ENCODE results near the gene TOP3B.

TOP3B gene

GRCh38 chr22:22013559-22014284, 31.1 kb upstream of the TOP3B start:
- no peak for DNase-seq

DNA sequence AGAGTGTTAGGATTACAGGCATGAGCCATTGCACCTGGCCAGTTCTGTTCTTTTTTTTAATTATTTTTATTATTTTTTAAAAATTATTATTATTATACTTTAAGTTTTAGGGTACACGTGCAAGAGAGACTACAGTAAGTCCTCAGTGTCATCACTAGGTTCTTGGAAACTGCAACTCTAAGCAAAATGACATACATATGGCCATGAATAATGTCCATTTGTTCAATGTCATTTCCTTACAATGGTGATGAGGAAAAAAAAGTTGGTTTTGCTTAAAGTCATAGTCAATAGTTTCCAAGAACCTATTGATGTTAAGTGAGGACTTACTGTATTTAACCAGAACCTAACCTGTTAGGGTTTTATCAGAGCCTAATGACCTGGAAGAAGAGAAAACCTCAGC, 29.4 kb upstream of the TOP3B start:
- no peak for DNase-seq

GRCh38 chr22:22010358-22010757, 27.8 kb upstream of the TOP3B start:
- no peak for DNase-seq

DNA sequence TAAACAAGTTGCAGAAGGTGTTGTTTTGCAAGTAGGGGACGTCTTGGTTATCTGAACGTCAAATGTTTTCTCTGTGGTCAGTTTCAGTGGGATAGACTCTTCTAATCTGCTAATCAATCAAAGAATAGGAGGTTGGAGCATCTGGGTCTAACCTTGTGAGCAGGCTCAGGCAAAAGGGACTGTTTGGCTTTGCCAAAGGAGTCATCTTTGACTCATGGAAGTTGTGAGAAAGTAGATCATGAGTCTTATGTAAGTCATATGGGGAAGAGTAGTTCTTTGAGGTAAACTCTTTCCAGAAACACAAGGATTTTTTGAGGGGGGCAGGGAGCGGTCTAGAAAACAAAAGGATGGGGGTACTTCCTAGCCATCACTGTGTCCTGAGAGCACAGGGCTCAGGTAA, 27.1 kb upstream of the TOP3B start:
- no peak for DNase-seq

- no peak for DNase-seq
Measured at GRCh38 chr22:22006596-22006990, 24.0 kb upstream of the TOP3B start.

GRCh38 chr22:22005945-22006595, 23.5 kb upstream of the TOP3B start:
- no peak for DNase-seq

- DNase-seq, result no peak
Measured at GRCh38 chr22:22003233-22003632, 20.6 kb upstream of the TOP3B start.

DNA sequence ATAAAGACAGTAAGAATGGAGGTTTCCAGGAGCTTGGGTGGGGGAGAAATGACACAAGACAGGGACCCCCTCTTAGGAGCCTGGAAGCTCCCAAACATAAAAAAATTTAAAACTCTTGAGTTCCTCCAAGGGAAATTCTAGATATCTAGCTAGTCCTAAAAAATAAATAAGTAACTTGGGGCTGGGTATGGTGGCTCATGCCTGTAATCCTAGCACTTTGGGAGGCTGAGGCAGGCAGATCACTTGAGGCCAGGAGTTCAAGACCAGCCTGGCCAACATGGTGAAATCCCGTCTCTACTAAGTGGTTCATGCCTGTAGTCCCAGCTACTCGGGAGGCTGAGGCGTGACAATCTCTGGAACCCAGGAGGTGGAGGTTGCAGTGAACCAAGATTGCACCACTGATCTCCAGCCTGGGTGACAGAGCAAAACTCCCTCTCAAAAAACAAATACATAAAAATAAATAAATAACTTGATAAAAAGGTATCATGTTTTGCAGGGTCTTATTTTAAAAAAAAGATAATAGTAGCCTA, 20.0 kb upstream of the TOP3B start:
- DNase-seq, result no peak

DNA sequence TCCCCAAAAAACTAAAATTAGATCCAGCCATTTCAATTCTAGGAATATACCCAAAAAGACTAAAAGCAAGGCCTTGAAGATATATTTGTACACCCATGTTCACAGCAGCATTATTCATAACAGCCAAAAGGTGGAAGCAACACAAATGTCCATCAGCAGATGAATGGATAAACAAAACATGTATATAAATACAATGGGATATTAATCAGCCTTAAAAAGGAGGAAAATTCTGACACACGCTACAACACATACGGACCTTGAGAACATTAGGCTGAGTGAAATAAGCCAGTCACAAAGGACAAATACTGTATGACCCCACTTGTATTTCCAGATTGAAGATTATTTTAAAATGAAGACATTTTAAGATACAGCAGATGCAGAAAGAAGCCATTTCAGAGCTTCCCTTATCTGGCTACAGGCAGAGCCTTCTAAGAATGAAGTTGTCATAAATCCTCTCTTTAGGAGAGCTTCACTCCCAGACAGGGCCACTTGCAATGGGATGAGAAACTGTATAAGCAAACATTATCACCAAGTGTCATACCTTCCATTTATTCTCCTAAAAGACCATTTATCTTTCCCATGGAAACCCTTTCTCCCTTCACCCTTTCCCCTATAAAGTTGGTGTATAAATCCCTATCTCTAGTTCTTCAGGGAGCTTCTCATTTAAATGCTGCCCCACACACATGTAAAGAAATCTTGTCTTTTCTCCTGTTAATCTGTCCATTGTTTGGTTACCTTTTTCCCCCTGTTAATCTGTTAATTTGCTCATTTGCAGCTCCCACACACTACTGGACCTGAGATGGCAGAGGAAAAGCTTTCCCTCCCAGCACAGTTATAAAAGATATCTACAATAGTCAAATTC, 19.3 kb upstream of the TOP3B start:
- peak; percentile 43 for DNase-seq

GRCh38 chr22:21998595-21999247, 16.1 kb upstream of the TOP3B start:
- DNase-seq, result no peak

- DNase-seq, result no peak
Measured at GRCh38 chr22:21996175-21996720, 13.7 kb upstream of the TOP3B start.

DNA sequence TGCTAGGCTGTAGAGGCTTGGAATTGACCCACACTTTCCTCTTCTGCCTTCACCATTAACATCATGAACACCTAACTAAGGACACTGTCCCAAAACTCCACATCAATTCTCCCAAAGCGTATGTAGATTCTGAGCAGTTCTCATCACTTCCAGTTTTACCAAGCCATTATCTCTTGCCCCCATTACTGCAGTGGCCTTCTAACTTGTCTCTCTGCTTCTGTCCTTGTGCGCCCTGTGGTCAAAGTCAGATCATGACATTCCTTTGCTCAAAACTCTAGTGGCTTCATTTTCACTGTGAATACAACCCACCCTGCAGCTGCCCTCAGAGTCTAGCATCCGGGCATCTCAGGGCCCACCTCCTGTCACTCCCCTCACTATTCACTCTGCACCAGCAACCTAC, 13.1 kb upstream of the TOP3B start:
- DNase-seq, result no peak

DNA sequence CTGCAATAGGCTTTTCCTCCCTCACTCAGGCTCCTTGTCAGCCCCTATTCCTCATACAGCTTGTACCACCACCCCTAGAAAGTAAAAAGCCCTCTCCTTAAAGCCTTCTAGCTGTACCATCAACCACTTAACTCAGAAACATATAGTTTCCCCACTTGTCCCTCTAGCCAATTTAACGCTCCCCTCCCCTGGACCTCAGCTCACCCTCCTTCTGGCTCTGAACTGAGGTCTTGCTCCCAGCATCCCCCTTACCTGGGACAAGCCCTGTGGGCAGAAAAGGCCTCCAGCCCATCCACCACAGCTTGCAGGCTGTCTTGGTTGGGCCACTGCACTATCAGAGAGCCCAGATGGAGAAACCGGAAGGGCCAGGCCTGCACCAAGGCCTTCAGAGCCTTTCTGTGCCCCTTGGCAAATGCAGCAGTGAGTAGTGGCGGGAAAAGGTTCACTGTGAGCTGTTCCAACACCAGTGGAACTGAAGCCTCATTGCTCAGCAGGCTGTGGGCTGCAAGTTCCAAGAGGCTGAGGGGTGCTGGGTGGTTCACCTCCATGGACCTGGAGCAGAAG, 12.4 kb upstream of the TOP3B start:
- no peak for DNase-seq

- DNase-seq, result no peak
Measured at GRCh38 chr22:21992593-21993237, 10.1 kb upstream of the TOP3B start.

GRCh38 chr22:21991774-21992173, 9.2 kb upstream of the TOP3B start:
- no peak for DNase-seq

GRCh38 chr22:21991304-21991596, 8.7 kb upstream of the TOP3B start:
- no peak for DNase-seq

- no peak for DNase-seq
Measured at GRCh38 chr22:21990445-21991303, 8.1 kb upstream of the TOP3B start.

GRCh38 chr22:21989049-21989448, 6.5 kb upstream of the TOP3B start:
- no peak for DNase-seq

DNA sequence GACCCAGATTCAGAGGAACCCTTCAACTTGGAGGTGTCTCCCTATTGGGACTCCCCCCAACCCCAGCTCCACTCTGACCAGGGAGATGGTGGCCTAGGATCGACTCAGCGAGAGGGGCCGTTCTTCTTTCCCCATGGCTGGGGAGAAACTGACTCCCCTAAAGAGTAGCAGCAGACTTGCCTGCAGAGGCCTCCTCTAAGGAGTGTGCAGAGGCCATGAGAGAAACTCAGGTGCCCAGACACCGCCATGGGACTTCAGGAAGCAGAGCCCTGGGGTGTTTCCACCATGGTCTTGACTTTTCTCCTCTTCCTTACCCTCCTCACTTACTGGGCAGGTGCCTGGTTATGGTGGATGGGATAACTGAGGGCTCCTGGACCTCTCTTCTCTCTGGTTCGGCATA, 2.6 kb upstream of the TOP3B start:
- DNase-seq, result no peak

DNA sequence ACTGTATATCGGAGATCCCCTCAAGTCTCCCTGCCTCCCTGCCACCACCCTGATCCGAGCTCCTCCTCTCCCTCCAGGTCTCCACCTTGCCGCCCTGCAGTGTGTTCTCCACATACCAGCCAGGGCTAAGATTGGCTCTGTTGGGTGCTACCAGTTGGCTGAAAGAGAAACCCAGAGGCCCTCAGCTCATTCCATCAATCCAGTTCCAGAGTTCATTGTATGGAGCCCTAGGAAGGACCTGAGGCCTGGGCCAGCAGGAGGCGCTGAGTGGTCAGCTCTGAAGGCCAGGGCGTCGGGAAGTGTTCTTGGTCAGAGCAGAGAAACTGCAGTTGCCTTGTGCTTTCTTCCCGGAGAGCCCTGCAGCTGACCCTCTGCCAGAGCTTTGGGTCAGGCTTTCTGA, 2.2 kb upstream of the TOP3B start:
- peak; percentile 86 for DNase-seq

GRCh38 chr22:21981874-21982273, 713 bp downstream of the TOP3B start:
- DNase-seq, result no peak

All from OCI-M1 (cell line).